Loucy (cell line): ENCODE data around the gene TPST2.

ENCODE experiments used
- H2AFZ ChIP-seq: fragments of 200-600 bp; sonication (generic); 2 replicates; pipeline ENCODE4 v1.6.0; 2016; ENCODE audit warnings: antibody characterized with exemption, mild to moderate bottlenecking, low read length, moderate library complexity
- H3F3A ChIP-seq: fragments of 200-600 bp; 2 replicates; pipeline ENCODE4 v1.6.0; 2016; ENCODE audit warnings: antibody characterized with exemption, low read depth, mild to moderate bottlenecking
- H3K27me3 ChIP-seq: fragments of 200-600 bp; sonication (generic); 2 replicates; pipeline ENCODE4 v1.6.1; 2014; ENCODE audit warnings: low read length, mild to moderate bottlenecking; ENCODE audit not compliant: insufficient read depth, poor library complexity, severe bottlenecking
- H3K36me3 ChIP-seq: fragments of 200-600 bp; sonication (generic); 2 replicates; pipeline ENCODE4 v1.6.1; 2016; ENCODE audit warnings: low read length; ENCODE audit not compliant: insufficient read depth
- H3K4me1 ChIP-seq: fragments of 200-600 bp; sonication (generic); 2 replicates; pipeline ENCODE4 v1.5.1; 2014; ENCODE audit warnings: low read length, mild to moderate bottlenecking; ENCODE audit not compliant: insufficient read depth, poor library complexity, severe bottlenecking
- H3K4me2 ChIP-seq: fragments of 200-600 bp; sonication (generic); 2 replicates; pipeline ENCODE4 v1.6.0; 2014; ENCODE audit warnings: antibody characterized with exemption, low read length, low read depth, mild to moderate bottlenecking; ENCODE audit not compliant: poor library complexity, severe bottlenecking
- H3K4me3 ChIP-seq: fragments of 200-600 bp; sonication (generic); 2 replicates; pipeline ENCODE4 v1.5.1; 2014; ENCODE audit warnings: low read length, mild to moderate bottlenecking, mixed read lengths; ENCODE audit not compliant: poor library complexity, severe bottlenecking
- H3K79me2 ChIP-seq: fragments of 200-600 bp; sonication (generic); 2 replicates; pipeline ENCODE4 v1.6.1; 2014; ENCODE audit warnings: low read length; ENCODE audit not compliant: insufficient read depth
- H3K9ac ChIP-seq: fragments of 200-600 bp; sonication (generic); 2 replicates; pipeline ENCODE4 v1.6.0; 2014; ENCODE audit warnings: mild to moderate bottlenecking, low read depth, low read length, moderate library complexity; ENCODE audit not compliant: poor library complexity, severe bottlenecking
- H3K9me2 ChIP-seq: fragments of 200-600 bp; sonication (generic); replicated peaks from 2 replicates; pipeline ENCODE4 v1.6.1; 2016; ENCODE audit warnings: low read depth, low read length, mixed read lengths
- H3K9me3 ChIP-seq: fragments of 200-600 bp; sonication (generic); 2 replicates; pipeline ENCODE4 v1.6.1; 2014; ENCODE audit warnings: mild to moderate bottlenecking, antibody characterized with exemption, low read length, low read depth; ENCODE audit not compliant: insufficient read depth
- H4K20me1 ChIP-seq: fragments of 200-600 bp; sonication (generic); 2 replicates; pipeline ENCODE4 v1.6.0; 2014; ENCODE audit warnings: antibody characterized with exemption, low read length, mild to moderate bottlenecking; ENCODE audit not compliant: insufficient read depth, poor library complexity, severe bottlenecking
- CTCF ChIP-seq: fragments of 200-600 bp; sonication (generic); conservative IDR thresholded peaks from 2 replicates; pipeline ENCODE4 v1.5.1; 2014; ENCODE audit warnings: mild to moderate bottlenecking, antibody characterized with exemption, low read length
- EZH2phosphoT487 ChIP-seq: fragments of 200-600 bp; IDR thresholded peaks from 2 replicates; pipeline ENCODE4 v1.6.1; 2018; ENCODE audit warnings: antibody characterized with exemption, mild to moderate bottlenecking, moderate library complexity, borderline replicate concordance

Gene TPST2

GRCh38 chr22:26514419-26515161 lies 75.3 kb downstream of the TPST2 start:
- TF ChIP-seq CTCF (no peak), EZH2phosphoT487 (no peak)
- Histone ChIP-seq H3K4me2 (peak overlapping the region; percentile 83), H3K4me3 (no peak overlapping the region), H3K79me2 (peaks cover 32% of the 10 kb centered on the region), H4K20me1 (peaks cover 10% of the 10 kb centered on the region), H3K9me3 (no peaks in the 10 kb centered on the region), H2AFZ (no peak overlapping the region), H3K4me1 (peaks cover 25% of the 10 kb centered on the region), H3K9me2 (no peaks in the 10 kb centered on the region), H3K27me3 (no peaks in the 10 kb centered on the region), H3K36me3 (peaks cover 4% of the 10 kb centered on the region; the same call in 1 of the 2 replicates), H3K9ac (no peak overlapping the region), H3F3A (no peaks in the 10 kb centered on the region)

GRCh38 chr22:26513838-26514237 lies 76.1 kb downstream of the TPST2 start:
- H3K79me2 ChIP-seq, result peaks cover 39% of the 10 kb centered on the region
- peaks cover 25% of the 10 kb centered on the region for H3K4me1 ChIP-seq
- no peak overlapping the region for H2AFZ ChIP-seq
- peaks cover 10% of the 10 kb centered on the region for H4K20me1 ChIP-seq
- H3K9me2 ChIP-seq, result no peaks in the 10 kb centered on the region
- no peaks in the 10 kb centered on the region for H3K9me3 ChIP-seq
- H3K27me3 ChIP-seq, result no peaks in the 10 kb centered on the region
- H3F3A ChIP-seq, result no peaks in the 10 kb centered on the region
- H3K9ac ChIP-seq, result no peak overlapping the region
- H3K4me3 ChIP-seq, result peak overlapping the region; percentile 91
- H3K4me2 ChIP-seq, result peak overlapping the region; percentile 83
- peaks cover 11% of the 10 kb centered on the region; the same call in 1 of the 2 replicates for H3K36me3 ChIP-seq
- TF ChIP-seq CTCF (no peak), EZH2phosphoT487 (no peak)

- no peaks in the 10 kb centered on the region for H3F3A ChIP-seq
- TF ChIP-seq CTCF, result no peak
- no peak for TF ChIP-seq EZH2phosphoT487
- peak within 1 kb of the TSS; percentile 83 for H3K4me2 ChIP-seq
- H2AFZ ChIP-seq, result peak within 1 kb of the TSS; percentile 91
- H3K9me3 ChIP-seq, result no peaks in the 10 kb centered on the region
- peak within 1 kb of the TSS; percentile 83 for H3K9ac ChIP-seq
- H3K79me2 ChIP-seq, result peaks cover 48% of the 10 kb centered on the region
- peak within 1 kb of the TSS; percentile 91 for H3K4me3 ChIP-seq
- H3K9me2 ChIP-seq, result no peaks in the 10 kb centered on the region
- H4K20me1 ChIP-seq, result peaks cover 10% of the 10 kb centered on the region
- no peaks in the 10 kb centered on the region for H3K27me3 ChIP-seq
- peaks cover 25% of the 10 kb centered on the region for H3K4me1 ChIP-seq
- H3K36me3 ChIP-seq, result peaks cover 21% of the 10 kb centered on the region; the same call in 1 of the 2 replicates
Measured at GRCh38 chr22:26512149-26512793, 77.7 kb downstream of the TPST2 start, which contains the start of gene TFIP11. Gene TFIP11 (minus strand): TSS chr22:26512473. CDS start chr22:26510272, 2,201 bp downstream.
